Lower lobe of right lung (tissue), 2 donors: ENCODE results near the gene LHPP. TPM values are rescaled to one million over a fixed set of nuclear protein-coding genes. Genes with fewer than 3 reads are reported as not detected.

Experiments used
- ATAC-seq, 2 donors: fragments of 200-7000 bp; cut with Tn5 transposase; one replicate each; pipeline ENCODE4 v1.9.1; 2020 to 2022; ENCODE audit warnings: mild to moderate bottlenecking in 2 of 2, moderate library complexity in 2 of 2
- DNase-seq: peaks from one replicate; pipeline ENCODE4 v3.0.0-alpha.2; 2020
- H3K27ac ChIP-seq: fragments of 200-600 bp; one replicate; pipeline ENCODE4 v1.8.0; 2022
- H3K27me3 ChIP-seq: fragments of 200-600 bp; one replicate; pipeline ENCODE4 v1.8.0; 2022; ENCODE audit warnings: low read depth
- H3K36me3 ChIP-seq: fragments of 200-600 bp; one replicate; pipeline ENCODE4 v1.8.0; 2022; ENCODE audit warnings: mild to moderate bottlenecking
- H3K4me1 ChIP-seq: fragments of 200-600 bp; one replicate; pipeline ENCODE4 v1.8.0; 2022
- H3K4me3 ChIP-seq: fragments of 200-600 bp; one replicate; pipeline ENCODE4 v1.8.0; 2022; ENCODE audit warnings: mild to moderate bottlenecking
- H3K9me3 ChIP-seq: fragments of 200-600 bp; one replicate; pipeline ENCODE4 v1.8.0; 2022
- intact Hi-C: fragments of 100-400 bp; cut with DNase I; formaldehyde crosslinking; loops from one replicate; pipeline ENCODE4 v1.11.0; 2022
- total RNA-seq: library from RNA; stranded (reverse); fragmentation: NEBNext Ultra II Directional; extraction: Animal tissue kit (Norgen Biotek cat#: 25700); gene quantifications from one replicate; pipeline ENCODE4 v1.2.1, GENCODE V29; 2021
- TF ChIP-seq, protein P1 (sequence below): fragments of 200-600 bp; IDR thresholded peaks from one replicate; pipeline ENCODE4 v1.8.0; 2022; ENCODE audit warnings: antibody characterized with exemption, mild to moderate bottlenecking
- donor health status: DM: no; HTN: yes; CAD: no; lungs with severe emphysema.

LHPP gene
- total RNA-seq, 1 donor from 2014 or later = 17.8 TPM

DNA sequence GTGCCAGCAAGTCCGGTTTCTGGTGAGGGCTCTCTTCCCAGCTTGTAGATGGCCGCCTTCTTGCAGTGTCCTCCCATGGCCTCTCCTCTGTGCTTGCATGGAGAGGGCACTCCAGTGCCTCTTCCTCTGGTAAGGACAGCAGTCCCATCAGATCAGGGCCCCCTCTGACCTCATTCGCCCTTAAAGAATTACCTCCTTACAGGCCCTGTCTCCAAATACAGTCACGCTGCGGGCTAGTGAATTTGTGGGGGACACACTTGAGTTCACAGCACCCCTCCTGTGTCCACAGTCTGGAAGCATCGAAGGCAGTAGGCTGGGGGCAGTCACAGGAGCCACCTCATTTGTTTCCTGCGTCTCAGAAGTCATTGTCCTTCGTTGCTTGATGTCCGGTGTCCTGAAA lies 54.6 kb downstream of the LHPP start:
- Histone ChIP-seq H3K9me3 (no peaks in the 10 kb centered on the region), H3K27ac (no peak overlapping the region), H3K36me3 (no peaks in the 10 kb centered on the region), H3K4me1 (no peaks in the 10 kb centered on the region), H3K4me3 (no peak overlapping the region), H3K27me3 (no peaks in the 10 kb centered on the region)
- peak; percentile 13 for DNase-seq
- TF ChIP-seq, protein P1, sequence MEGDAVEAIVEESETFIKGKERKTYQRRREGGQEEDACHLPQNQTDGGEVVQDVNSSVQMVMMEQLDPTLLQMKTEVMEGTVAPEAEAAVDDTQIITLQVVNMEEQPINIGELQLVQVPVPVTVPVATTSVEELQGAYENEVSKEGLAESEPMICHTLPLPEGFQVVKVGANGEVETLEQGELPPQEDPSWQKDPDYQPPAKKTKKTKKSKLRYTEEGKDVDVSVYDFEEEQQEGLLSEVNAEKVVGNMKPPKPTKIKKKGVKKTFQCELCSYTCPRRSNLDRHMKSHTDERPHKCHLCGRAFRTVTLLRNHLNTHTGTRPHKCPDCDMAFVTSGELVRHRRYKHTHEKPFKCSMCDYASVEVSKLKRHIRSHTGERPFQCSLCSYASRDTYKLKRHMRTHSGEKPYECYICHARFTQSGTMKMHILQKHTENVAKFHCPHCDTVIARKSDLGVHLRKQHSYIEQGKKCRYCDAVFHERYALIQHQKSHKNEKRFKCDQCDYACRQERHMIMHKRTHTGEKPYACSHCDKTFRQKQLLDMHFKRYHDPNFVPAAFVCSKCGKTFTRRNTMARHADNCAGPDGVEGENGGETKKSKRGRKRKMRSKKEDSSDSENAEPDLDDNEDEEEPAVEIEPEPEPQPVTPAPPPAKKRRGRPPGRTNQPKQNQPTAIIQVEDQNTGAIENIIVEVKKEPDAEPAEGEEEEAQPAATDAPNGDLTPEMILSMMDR = no peak
- no peak for ATAC-seq
- intact Hi-C loops = no loop called here

- no peaks in the 10 kb centered on the region for H3K9me3 ChIP-seq
- no peak overlapping the region for H3K4me3 ChIP-seq
- ATAC-seq = no peak
- TF ChIP-seq, protein P1 = no peak
- no peaks in the 10 kb centered on the region for H3K36me3 ChIP-seq
- no peak overlapping the region for H3K27ac ChIP-seq
- intact Hi-C loops = no loop called here
- H3K27me3 ChIP-seq = no peaks in the 10 kb centered on the region
- DNase-seq = no peak
- H3K4me1 ChIP-seq = no peaks in the 10 kb centered on the region
These were observed 55.2 kb downstream of the LHPP start for GRCh38 chr10:124516746-124517397.

GRCh38 chr10:124517461-124517860 lies 55.8 kb downstream of the LHPP start:
- Histone ChIP-seq H3K36me3 (no peaks in the 10 kb centered on the region), H3K4me3 (no peak overlapping the region), H3K4me1 (peaks cover 2% of the 10 kb centered on the region), H3K27me3 (no peaks in the 10 kb centered on the region), H3K9me3 (no peaks in the 10 kb centered on the region), H3K27ac (no peak overlapping the region)
- TF ChIP-seq, protein P1 = no peak
- intact Hi-C loops = no loop called here
- ATAC-seq (no peak), DNase-seq (no peak)

DNA sequence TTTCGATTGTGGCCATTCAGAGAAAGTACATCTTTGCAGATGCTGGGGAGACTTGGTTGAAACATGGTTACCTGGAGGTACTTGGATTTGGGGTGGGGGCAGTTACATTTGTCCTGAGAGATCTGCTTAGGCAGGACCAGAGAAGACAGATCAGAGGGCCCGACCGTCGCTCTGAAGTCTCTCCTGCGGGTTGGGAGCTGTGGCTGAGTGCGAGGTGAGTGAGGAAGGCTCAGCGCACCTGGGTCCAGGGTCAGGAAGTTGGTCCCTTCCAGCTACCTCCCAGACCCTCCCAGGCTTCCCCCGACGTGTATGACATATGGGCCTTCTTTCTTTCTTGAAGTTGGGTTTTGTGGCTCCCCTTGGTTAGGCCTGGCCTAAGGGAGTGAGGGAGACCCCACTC lies 56.3 kb downstream of the LHPP start:
- H3K4me1 ChIP-seq = peaks cover 7% of the 10 kb centered on the region
- no peaks in the 10 kb centered on the region for H3K36me3 ChIP-seq
- TF ChIP-seq, protein P1 = no peak
- intact Hi-C loops = no loop called here
- H3K27me3 ChIP-seq = no peaks in the 10 kb centered on the region
- no peak for ATAC-seq
- DNase-seq = no peak
- H3K9me3 ChIP-seq = no peaks in the 10 kb centered on the region
- no peak overlapping the region for H3K4me3 ChIP-seq
- H3K27ac ChIP-seq = no peak overlapping the region

- intact Hi-C loops = no loop called here
- no peak overlapping the region for H3K27ac ChIP-seq
- no peaks in the 10 kb centered on the region for H3K9me3 ChIP-seq
- H3K4me3 ChIP-seq = no peak overlapping the region
- TF ChIP-seq, protein P1 = no peak
- no peaks in the 10 kb centered on the region for H3K36me3 ChIP-seq
- H3K27me3 ChIP-seq = no peaks in the 10 kb centered on the region
- no peak for ATAC-seq
- peak; percentile 28 for DNase-seq
- H3K4me1 ChIP-seq = peaks cover 12% of the 10 kb centered on the region
These were observed 56.7 kb downstream of the LHPP start for GRCh38 chr10:124518366-124518765.
